Panc1 (cell line): ENCODE measurements around the gene DIAPH2. TPM values are rescaled to one million over a fixed set of nuclear protein-coding genes. Genes with fewer than 3 reads are reported as not detected.

Experiments used
- ATAC-seq: fragments of 200-7000 bp; cut with Tn5 transposase; 2 replicates; pipeline ENCODE4 v1.9.1; 2020; ENCODE audit warnings: mild to moderate bottlenecking, moderate library complexity
- BruUV-seq: library from RNA; stranded (reverse); fragments of 400-500 nt; replicated peaks from 2 replicates; lab custom pipeline; 2021; lab: Mats Ljungman, UMichigan
- CTCF ChIA-PET: fragments of 300-600 bp; sonication (Branson Sonifier 250); formaldehyde crosslinking; loops from one replicate; lab custom pipeline; 2022; ENCODE audit warnings: antibody characterized with exemption; lab: Charles Lee
- POLR2A ChIA-PET: fragments of 300-600 bp; sonication (Branson Sonifier 250); formaldehyde crosslinking; loops from one replicate; lab custom pipeline; 2022; ENCODE audit warnings: antibody characterized with exemption; lab: Charles Lee
- DNase-seq: peaks from one replicate; pipeline ENCODE4 v3.0.0-alpha.2; 2010; ENCODE audit warnings: low read depth, low spot score
- H3K27ac ChIP-seq: 2 replicates; pipeline ENCODE4 v1.5.1; 2011; ENCODE audit warnings: mild to moderate bottlenecking, low read length, inconsistent platforms
- H3K27me3 ChIP-seq: fragments of 200-500 bp; sonication (Bioruptor generic); 2 replicates; pipeline ENCODE4 v1.6.0; 2014; ENCODE audit warnings: low read length, inconsistent platforms; ENCODE audit not compliant: control insufficient read depth, insufficient read depth
- H3K36me3 ChIP-seq: fragments of 200-500 bp; sonication (Bioruptor generic); 2 replicates; pipeline ENCODE4 v1.5.1; 2014; ENCODE audit warnings: inconsistent platforms, mild to moderate bottlenecking, low read length, moderate library complexity; ENCODE audit not compliant: control insufficient read depth, insufficient read depth
- H3K4me1 ChIP-seq: 2 replicates; pipeline ENCODE4 v1.5.1; 2011; ENCODE audit warnings: inconsistent platforms, mild to moderate bottlenecking, low read length, moderate library complexity; ENCODE audit not compliant: control insufficient read depth, insufficient read depth
- H3K4me3 ChIP-seq, 2 experiments: 2 replicates each; pipeline ENCODE4 v1.5.1; 2011 to 2012; ENCODE audit warnings: low read depth in 2 of 2, low read length in 2 of 2, mild to moderate bottlenecking in 2 of 2, inconsistent platforms in 1 of 2, moderate library complexity in 1 of 2
- H3K9me3 ChIP-seq: fragments of 200-500 bp; sonication (Bioruptor generic); 2 replicates; pipeline ENCODE4 v1.5.1; 2014; ENCODE audit warnings: low read depth, mild to moderate bottlenecking, inconsistent platforms, low read length, moderate library complexity; ENCODE audit not compliant: control insufficient read depth, insufficient read depth
- POLR2AphosphoS5 ChIP-seq: IDR thresholded peaks from 2 replicates; pipeline ENCODE4 v1.6.1; 2012; ENCODE audit warnings: mild to moderate bottlenecking, low read depth, low read length, moderate library complexity
- SIN3A ChIP-seq: IDR thresholded peaks from 2 replicates; pipeline ENCODE4 v1.6.1; 2012; ENCODE audit warnings: low read depth, mild to moderate bottlenecking, low read length, moderate library complexity, borderline replicate concordance; ENCODE audit not compliant: insufficient read depth
- TCF7L2 ChIP-seq: IDR thresholded peaks from 2 replicates; pipeline ENCODE4 v1.6.1; 2011; ENCODE audit warnings: mild to moderate bottlenecking, low read depth, low read length, inconsistent platforms
- in situ Hi-C: cut with HindIII; loops from 2 replicates; pipeline ENCODE4 v1.10.0; 2016; ENCODE audit warnings: low sequenced_read_pairs, low pct_unique_long_range_greater_than_20kb
- intact Hi-C: fragments of 100-400 bp; cut with micrococcal nuclease; formaldehyde crosslinking; loops from one replicate; pipeline ENCODE4 v1.10.0; 2022; ENCODE audit not compliant: unreplicated experiment
- total RNA-seq: library from RNA; stranded (reverse); gene quantifications from one replicate; pipeline ENCODE4 v1.2.1, GENCODE V29; 2021; ENCODE audit not compliant: unreplicated experiment
- TF ChIP-seq, protein P1 (sequence below): fragments of 450-650 bp; IDR thresholded peaks from 2 replicates; pipeline ENCODE4 v1.5.1; 2017; ENCODE audit warnings: mild to moderate bottlenecking
- TF ChIP-seq, protein P2 (sequence below), 2 experiments: IDR thresholded peaks; 2 replicates each; pipeline ENCODE4 v1.6.1; 2011 to 2012; ENCODE audit warnings: low read depth in 2 of 2, control low read depth in 1 of 2, low read length in 1 of 2, mild to moderate bottlenecking in 1 of 2, moderate library complexity in 1 of 2; ENCODE audit not compliant: insufficient read depth in 1 of 2

Gene DIAPH2
- total RNA-seq, 1 experiment from 2014 or later = 17.0 TPM

DNA sequence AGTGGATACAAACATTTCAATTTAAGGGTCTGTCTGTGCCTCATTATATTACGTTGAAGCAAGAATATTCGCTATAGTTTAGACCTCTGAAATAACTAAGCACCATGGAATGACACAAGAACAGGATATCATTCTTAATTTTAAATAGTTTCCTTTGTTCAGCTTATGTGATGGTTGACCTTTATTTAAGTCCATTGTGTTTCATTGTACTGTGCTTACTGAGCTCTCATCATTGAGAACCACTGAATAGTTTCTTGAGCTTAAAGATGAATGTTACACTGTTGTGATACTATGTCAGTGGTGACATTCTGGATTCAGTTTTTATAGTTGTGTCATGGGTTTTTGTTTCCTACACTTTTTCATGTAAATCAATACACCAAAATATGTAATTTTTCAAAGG is 438.4 kb downstream of the DIAPH2 start:
- ChIA-PET POLR2A (interaction anchor here (0.6 kb wide), 1 partner anchor 360 kb away, joined by 3 read pairs; no protein-coding TSS in a partner anchor), CTCF (no interaction called here)
- TF ChIP-seq POLR2AphosphoS5 (no peak), TCF7L2 (no peak), SIN3A (no peak)
- TF ChIP-seq, protein P1, sequence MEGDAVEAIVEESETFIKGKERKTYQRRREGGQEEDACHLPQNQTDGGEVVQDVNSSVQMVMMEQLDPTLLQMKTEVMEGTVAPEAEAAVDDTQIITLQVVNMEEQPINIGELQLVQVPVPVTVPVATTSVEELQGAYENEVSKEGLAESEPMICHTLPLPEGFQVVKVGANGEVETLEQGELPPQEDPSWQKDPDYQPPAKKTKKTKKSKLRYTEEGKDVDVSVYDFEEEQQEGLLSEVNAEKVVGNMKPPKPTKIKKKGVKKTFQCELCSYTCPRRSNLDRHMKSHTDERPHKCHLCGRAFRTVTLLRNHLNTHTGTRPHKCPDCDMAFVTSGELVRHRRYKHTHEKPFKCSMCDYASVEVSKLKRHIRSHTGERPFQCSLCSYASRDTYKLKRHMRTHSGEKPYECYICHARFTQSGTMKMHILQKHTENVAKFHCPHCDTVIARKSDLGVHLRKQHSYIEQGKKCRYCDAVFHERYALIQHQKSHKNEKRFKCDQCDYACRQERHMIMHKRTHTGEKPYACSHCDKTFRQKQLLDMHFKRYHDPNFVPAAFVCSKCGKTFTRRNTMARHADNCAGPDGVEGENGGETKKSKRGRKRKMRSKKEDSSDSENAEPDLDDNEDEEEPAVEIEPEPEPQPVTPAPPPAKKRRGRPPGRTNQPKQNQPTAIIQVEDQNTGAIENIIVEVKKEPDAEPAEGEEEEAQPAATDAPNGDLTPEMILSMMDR = no peak
- TF ChIP-seq, protein P2, sequence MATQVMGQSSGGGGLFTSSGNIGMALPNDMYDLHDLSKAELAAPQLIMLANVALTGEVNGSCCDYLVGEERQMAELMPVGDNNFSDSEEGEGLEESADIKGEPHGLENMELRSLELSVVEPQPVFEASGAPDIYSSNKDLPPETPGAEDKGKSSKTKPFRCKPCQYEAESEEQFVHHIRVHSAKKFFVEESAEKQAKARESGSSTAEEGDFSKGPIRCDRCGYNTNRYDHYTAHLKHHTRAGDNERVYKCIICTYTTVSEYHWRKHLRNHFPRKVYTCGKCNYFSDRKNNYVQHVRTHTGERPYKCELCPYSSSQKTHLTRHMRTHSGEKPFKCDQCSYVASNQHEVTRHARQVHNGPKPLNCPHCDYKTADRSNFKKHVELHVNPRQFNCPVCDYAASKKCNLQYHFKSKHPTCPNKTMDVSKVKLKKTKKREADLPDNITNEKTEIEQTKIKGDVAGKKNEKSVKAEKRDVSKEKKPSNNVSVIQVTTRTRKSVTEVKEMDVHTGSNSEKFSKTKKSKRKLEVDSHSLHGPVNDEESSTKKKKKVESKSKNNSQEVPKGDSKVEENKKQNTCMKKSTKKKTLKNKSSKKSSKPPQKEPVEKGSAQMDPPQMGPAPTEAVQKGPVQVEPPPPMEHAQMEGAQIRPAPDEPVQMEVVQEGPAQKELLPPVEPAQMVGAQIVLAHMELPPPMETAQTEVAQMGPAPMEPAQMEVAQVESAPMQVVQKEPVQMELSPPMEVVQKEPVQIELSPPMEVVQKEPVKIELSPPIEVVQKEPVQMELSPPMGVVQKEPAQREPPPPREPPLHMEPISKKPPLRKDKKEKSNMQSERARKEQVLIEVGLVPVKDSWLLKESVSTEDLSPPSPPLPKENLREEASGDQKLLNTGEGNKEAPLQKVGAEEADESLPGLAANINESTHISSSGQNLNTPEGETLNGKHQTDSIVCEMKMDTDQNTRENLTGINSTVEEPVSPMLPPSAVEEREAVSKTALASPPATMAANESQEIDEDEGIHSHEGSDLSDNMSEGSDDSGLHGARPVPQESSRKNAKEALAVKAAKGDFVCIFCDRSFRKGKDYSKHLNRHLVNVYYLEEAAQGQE (IDR thresholded peaks at IDR 0.05; ENCODE audit: insufficient read depth in 1 of 2, low read depth in 2 of 2, low read length in 1 of 2) = no peak
- in situ Hi-C loops (no loop called here), intact Hi-C loops (no loop called here)
- Histone ChIP-seq H3K4me1 (no peaks in the 10 kb centered on the region), H3K36me3 (no peaks in the 10 kb centered on the region), H3K4me3 (no peak overlapping the region), H3K9me3 (no peaks in the 10 kb centered on the region), H3K27ac (no peak overlapping the region), H3K27me3 (no peaks in the 10 kb centered on the region)
- ATAC-seq (no peak), DNase-seq (no peak)
- no TSS peak for BruUV-seq

- H3K9me3 ChIP-seq = no peaks in the 10 kb centered on the region
- no peaks in the 10 kb centered on the region for H3K27me3 ChIP-seq
- no peaks in the 10 kb centered on the region for H3K4me1 ChIP-seq
- ATAC-seq = no peak
- intact Hi-C loops = no loop called here
- no peak overlapping the region for H3K27ac ChIP-seq
- CTCF ChIA-PET = no interaction called here
- POLR2A ChIA-PET = no interaction called here
- TF ChIP-seq SIN3A (no peak), TCF7L2 (no peak), POLR2AphosphoS5 (no peak)
- TF ChIP-seq, protein P2 (IDR thresholded peaks at IDR 0.05; ENCODE audit: insufficient read depth in 1 of 2, low read depth in 2 of 2, low read length in 1 of 2) = no peak
- TF ChIP-seq, protein P1 = no peak
- in situ Hi-C loops = no loop called here
- DNase-seq = no peak
- BruUV-seq = no TSS peak
- H3K36me3 ChIP-seq = no peaks in the 10 kb centered on the region
- H3K4me3 ChIP-seq = no peak overlapping the region
Measured at GRCh38 chrX:97126020-97126419, 441.4 kb downstream of the DIAPH2 start.
